ENCODE results near the gene GRM5.
"Not testable (repeated sequence)": the region's sequence is repeated elsewhere in the genome, so short reads cannot be mapped to it uniquely, and the experiment has no call there.

DNA sequence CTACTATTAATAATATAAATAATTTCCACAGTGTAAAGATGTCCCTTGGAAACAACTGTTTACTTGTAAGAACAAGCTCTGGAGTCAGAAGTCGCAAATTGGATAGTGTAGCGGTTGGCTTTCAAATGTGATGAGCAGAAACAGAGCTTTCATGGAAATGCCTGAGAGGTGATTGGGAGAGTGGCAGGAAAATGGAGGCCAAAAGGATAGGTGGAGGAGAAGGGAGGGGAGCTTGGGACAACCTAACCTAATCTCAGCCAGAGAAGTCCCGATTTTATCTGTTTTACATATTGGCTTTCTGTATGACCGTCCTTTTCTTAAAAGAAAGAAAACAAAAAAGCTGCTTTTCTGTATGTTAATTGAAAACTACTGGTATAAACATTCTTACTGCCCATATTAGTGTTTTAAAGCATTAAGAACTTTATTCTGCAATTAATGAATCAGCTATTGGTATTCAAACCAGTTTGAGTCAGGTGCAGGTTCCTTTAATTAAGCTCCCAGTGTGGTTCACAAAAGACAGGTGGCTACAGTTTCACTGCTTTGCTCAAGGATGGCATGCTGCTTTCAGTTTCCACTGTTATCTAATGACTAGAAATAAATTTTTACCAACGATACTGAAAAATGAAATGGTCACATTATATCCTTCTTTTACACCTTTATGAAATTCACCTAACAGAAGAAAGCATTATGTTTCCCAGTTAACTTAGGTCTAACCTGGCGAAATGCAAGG is 117.8 kb downstream of the GRM5 start:
- not testable (repeated sequence) for TF ChIP-seq POLR2A, CTCF (IDR thresholded peaks at IDR 0.05)

Data from esophagus squamous epithelium (tissue), 4 donors.